ENCODE data around the gene VWA1.

- no peak for TF ChIP-seq CTCF (IDR thresholded peaks at IDR 0.05)
- no peak for TF ChIP-seq POLR2AphosphoS5 (IDR thresholded peaks at IDR 0.05; ENCODE audit: low read depth, low read length)
- no peak for TF ChIP-seq TCF7L2 (IDR thresholded peaks at IDR 0.05; ENCODE audit: low read depth, low read length)
- no peak for TF ChIP-seq REST (IDR thresholded peaks at IDR 0.05; ENCODE audit: insufficient read depth in 1 of 2, low read depth in 2 of 2, low read length in 1 of 2)
These were observed 19.9 kb downstream of the VWA1 start for GRCh38 chr1:1455366-1455884.
